ENCODE results near the gene ARTN.

ARTN gene

DNA sequence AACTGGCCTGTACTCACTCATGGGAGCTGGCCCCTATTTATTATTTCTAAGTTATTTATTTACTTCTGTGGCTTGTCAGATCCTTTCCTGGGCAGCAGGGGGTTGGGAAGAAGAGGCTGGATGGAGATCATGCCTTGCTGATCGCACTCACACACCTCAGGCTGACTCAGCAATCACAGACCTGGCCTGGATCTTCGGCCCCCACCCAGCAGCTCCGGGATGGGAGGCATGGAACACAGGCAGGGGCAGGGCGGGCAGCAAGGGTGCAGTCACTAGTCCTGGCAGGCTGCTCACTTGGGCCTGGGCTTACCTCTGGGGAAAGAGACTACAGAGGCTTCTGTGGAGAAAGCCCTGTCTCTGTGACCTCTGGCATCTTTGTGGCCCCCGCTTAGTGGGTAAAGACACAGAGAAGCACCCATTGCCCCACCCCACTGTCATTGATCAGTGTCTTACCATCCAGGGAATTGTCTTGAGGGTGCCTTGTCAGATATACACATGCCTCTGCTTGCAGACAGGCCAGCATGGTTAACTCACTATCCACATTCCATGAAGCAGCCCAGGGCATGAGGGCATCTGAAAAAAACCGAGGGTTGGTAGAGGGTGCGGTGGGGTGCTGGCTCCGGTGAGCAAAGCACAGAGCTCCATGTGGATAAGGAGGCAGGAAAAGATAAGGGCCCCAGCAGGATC, 3.7 kb downstream of the ARTN start:
- Histone ChIP-seq H3K36me3 (ENCODE audit: control insufficient read depth, insufficient read depth, low read length) (no peaks in the 10 kb centered on the region), H3K4me1 (ENCODE audit: control insufficient read depth, insufficient read depth, low read length, poor library complexity, severe bottlenecking) (peaks cover 18% of the 10 kb centered on the region), H3K4me3 (ENCODE audit: extremely low read depth, insufficient read depth, low read length, poor library complexity, severe bottlenecking) (no peak overlapping the region), H3K9me3 (ENCODE audit: control insufficient read depth, low read length) (no peaks in the 10 kb centered on the region), H3K27ac (ENCODE audit: low read depth, low read length, severe bottlenecking) (no peak overlapping the region)
- WGBS, 2 experiments (ENCODE audit: insufficient coverage in 2 of 2) = 89 to 96% methylated on average over 5 of the region's 8 CpGs

DNA sequence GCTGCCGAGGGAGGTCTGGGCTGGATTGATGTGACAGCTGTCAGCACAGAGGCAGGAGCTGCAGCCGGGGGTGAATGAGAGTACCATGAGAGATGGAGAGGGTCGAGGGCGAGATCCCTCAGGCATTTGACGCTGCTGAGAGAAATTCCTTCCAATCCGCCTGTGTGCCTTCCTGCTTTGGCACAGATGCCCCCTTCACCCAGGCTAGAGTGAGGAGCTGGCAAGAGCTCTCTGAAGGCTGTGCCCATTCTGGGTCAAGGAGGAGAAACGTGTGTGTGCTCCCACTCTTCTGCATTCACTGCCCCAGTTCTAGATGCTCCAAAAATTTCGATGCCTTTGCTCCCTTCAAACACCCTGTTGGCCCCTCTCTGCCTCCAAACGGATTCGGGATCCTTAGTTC, 4.8 kb downstream of the ARTN start:
- no peak overlapping the region for H3K27ac ChIP-seq (ENCODE audit: low read depth, low read length, severe bottlenecking)
- H3K36me3 ChIP-seq (ENCODE audit: control insufficient read depth, insufficient read depth, low read length) = no peaks in the 10 kb centered on the region
- WGBS, 2 experiments (ENCODE audit: insufficient coverage in 2 of 2) = 79 to 82% methylated on average over 10 of the region's 10 CpGs
- peaks cover 8% of the 10 kb centered on the region for H3K4me1 ChIP-seq (ENCODE audit: control insufficient read depth, insufficient read depth, low read length, poor library complexity, severe bottlenecking)
- no peaks in the 10 kb centered on the region for H3K9me3 ChIP-seq (ENCODE audit: control insufficient read depth, low read length)
- H3K4me3 ChIP-seq (ENCODE audit: extremely low read depth, insufficient read depth, low read length, poor library complexity, severe bottlenecking) = no peak overlapping the region

DNA sequence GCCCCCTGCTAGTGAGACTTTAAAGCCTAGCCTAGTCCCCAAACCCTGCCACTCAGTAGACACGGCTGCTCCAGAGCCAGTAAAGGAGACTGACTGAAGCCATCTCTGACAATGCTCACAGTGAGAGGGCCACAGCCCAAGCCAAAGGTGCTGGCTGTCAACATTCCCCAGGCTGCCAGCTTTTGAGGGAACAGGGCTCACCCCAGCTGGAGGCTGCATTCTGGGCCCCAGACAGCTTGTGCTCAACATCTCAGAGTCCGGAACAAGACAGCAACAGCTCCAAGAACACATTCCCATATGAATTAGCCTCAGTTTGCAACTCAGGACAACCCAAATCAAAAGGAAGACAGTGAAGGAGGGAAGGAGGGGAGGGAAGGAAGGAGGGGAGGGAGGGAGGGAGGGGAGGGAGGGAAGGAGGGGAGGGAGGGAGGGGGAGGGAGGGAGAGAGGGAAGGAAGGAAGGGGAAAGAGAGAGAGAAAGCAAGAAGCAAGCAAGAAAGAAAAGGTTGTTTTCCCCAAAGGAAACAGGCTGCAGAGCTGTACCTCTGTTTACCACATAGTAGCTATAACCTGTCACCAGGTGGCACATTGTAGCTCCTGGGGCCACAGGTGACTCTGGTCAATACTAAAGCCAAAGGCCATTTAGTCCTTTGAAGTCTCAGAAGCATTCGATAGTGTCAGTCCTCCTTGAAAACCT, 5.4 kb downstream of the ARTN start:
- no peak overlapping the region for H3K4me3 ChIP-seq (ENCODE audit: extremely low read depth, insufficient read depth, low read length, poor library complexity, severe bottlenecking)
- peaks cover 3% of the 10 kb centered on the region for H3K4me1 ChIP-seq (ENCODE audit: control insufficient read depth, insufficient read depth, low read length, poor library complexity, severe bottlenecking)
- WGBS, 2 experiments (ENCODE audit: insufficient coverage in 2 of 2) = 53 to 68% methylated on average over 2 of the region's 3 CpGs
- H3K9me3 ChIP-seq (ENCODE audit: control insufficient read depth, low read length) = no peaks in the 10 kb centered on the region
- H3K27ac ChIP-seq (ENCODE audit: low read depth, low read length, severe bottlenecking) = no peak overlapping the region
- no peaks in the 10 kb centered on the region for H3K36me3 ChIP-seq (ENCODE audit: control insufficient read depth, insufficient read depth, low read length)

DNA sequence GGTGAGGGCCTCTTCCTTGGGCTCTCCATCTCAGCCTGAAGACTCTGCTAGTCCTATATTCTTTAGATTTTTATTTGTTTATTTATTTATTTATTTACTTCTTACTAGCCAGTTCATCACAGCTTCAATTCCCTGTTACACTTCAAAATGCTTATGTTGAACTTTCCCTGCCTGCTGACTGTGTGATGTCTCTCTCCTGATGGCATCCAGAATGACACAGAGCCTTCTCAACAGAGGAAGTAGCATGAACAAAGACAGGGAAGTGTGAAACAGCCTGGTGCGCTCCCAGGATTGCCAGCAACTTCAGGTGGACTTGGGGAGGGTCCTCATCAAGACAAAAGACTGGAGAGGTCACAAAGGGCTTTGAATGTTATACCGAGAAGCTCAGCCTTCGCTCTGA, 8.8 kb downstream of the ARTN start:
- 82 to 90% methylated on average over 3 of the region's 3 CpGs for WGBS, 2 experiments (ENCODE audit: insufficient coverage in 2 of 2)
- H3K4me3 ChIP-seq (ENCODE audit: extremely low read depth, insufficient read depth, low read length, poor library complexity, severe bottlenecking) = no peak overlapping the region
- H3K27ac ChIP-seq (ENCODE audit: low read depth, low read length, severe bottlenecking) = no peak overlapping the region
- no peaks in the 10 kb centered on the region for H3K4me1 ChIP-seq (ENCODE audit: control insufficient read depth, insufficient read depth, low read length, poor library complexity, severe bottlenecking)
- H3K36me3 ChIP-seq (ENCODE audit: control insufficient read depth, insufficient read depth, low read length) = no peaks in the 10 kb centered on the region
- H3K9me3 ChIP-seq (ENCODE audit: control insufficient read depth, low read length) = no peaks in the 10 kb centered on the region

DNA sequence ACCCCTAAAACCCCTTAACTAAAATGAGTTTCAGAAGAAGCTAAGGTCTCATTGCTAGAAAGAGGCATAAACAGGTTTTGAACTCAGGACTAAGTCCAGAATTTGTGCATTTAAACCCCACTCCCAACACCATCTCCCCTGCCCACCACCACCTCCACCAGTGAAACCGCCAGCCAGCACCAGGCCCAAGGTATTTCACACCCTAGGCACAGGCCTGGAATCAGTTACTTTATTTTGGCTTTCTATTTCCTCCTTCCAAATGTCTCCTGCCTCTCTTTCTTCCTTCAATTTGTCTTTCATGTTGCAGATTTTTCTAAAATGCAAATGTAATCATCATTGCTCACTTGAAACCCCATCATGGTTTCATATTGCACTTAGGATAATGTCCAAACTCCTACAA, 11.3 kb downstream of the ARTN start:
- Histone ChIP-seq H3K36me3 (ENCODE audit: control insufficient read depth, insufficient read depth, low read length) (peaks cover 4% of the 10 kb centered on the region), H3K4me1 (ENCODE audit: control insufficient read depth, insufficient read depth, low read length, poor library complexity, severe bottlenecking) (no peaks in the 10 kb centered on the region), H3K9me3 (ENCODE audit: control insufficient read depth, low read length) (no peaks in the 10 kb centered on the region), H3K4me3 (ENCODE audit: extremely low read depth, insufficient read depth, low read length, poor library complexity, severe bottlenecking) (no peak overlapping the region), H3K27ac (ENCODE audit: low read depth, low read length, severe bottlenecking) (no peak overlapping the region)
- 84 to 100% methylated on average over 1 of the region's 1 CpG for WGBS, 2 experiments (ENCODE audit: insufficient coverage in 2 of 2)

DNA sequence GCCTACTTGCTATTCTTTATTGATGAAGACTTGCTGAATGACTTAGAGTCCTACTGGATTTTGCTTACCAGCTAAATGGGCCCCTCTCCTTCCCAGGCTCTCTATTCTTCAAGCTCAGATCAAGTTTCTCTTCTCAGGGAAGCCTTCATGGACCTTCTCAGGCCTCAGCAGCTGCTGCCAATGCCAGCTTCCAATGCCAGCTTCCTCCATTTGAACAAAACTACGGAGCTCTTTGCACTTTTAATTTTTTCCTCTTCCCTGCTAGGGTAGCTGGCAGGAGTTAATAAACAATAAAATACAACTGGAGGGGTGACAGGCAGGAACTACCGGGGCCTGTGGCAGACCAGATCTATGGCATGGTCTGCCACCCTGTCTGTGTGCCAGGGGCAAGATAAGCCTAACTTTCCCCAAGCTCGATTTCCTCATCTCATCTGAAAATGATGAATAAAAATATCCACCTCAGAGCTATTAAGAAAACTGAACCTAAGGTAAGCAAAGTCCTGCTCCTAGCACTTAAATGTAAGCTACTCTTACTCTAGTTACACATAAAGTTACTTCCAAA, 12.2 kb downstream of the ARTN start:
- Histone ChIP-seq H3K27ac (ENCODE audit: low read depth, low read length, severe bottlenecking) (peak overlapping the region; percentile 99), H3K36me3 (ENCODE audit: control insufficient read depth, insufficient read depth, low read length) (peaks cover 11% of the 10 kb centered on the region), H3K9me3 (ENCODE audit: control insufficient read depth, low read length) (no peaks in the 10 kb centered on the region), H3K4me1 (ENCODE audit: control insufficient read depth, insufficient read depth, low read length, poor library complexity, severe bottlenecking) (no peaks in the 10 kb centered on the region), H3K4me3 (ENCODE audit: extremely low read depth, insufficient read depth, low read length, poor library complexity, severe bottlenecking) (peak overlapping the region; percentile 74)
- WGBS, 2 experiments (ENCODE audit: insufficient coverage in 2 of 2) = 67 to 69% methylated on average over 2 of the region's 3 CpGs

DNA sequence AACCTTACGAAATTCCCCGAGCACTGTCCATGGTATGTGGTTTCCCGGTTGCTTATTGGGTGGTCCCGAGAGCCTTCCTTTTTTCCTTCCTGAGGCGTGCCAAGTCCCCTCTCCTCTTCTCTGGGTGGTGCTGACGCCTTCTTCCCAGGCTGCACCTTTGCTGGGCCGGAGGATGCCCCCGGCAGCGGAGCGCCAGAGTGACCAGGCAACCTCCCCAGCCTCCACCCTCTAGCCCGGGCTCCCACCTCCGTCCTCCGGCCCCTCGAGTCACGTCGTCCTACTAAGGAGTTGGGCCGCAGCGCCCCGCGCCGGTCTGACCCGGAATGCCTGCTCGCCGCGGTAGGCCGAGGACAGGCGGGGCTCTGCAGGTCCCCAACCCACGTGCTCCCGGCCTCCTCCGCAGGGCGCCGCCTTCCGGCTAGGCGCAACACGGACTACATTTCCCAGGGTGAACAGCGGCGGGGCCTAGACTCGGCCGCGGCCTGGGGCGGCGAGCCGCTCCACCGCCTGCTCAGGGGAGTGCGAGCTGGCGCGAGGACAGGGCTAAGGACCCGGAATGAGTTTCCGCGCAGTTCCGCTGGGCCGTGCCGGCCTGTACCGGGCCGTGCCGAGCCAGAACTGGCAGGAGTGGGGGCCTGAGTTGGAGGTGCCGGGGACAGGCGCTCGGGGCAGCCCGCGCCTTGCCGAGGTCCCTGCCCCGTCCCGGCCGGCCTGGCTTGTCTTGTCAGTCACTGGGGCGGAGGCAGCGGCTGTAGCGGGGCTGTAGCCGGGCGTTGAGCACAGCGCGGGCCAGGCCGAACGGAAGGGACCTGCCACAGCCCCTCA, 12.8 kb downstream of the ARTN start, which contains the start of gene IPO13:
TSS of gene IPO13 (plus strand) at position 715 of the 825 bp plus-strand sequence. CDS start 651 bp downstream, outside the sequence.
- WGBS, 2 experiments (ENCODE audit: insufficient coverage in 2 of 2) = 0 to 1% methylated on average over 56 to 60 of the region's 74 CpGs
- Histone ChIP-seq H3K36me3 (ENCODE audit: control insufficient read depth, insufficient read depth, low read length) (peaks cover 11% of the 10 kb centered on the region), H3K4me3 (ENCODE audit: extremely low read depth, insufficient read depth, low read length, poor library complexity, severe bottlenecking) (peak within 1 kb of the TSS; percentile 74), H3K27ac (ENCODE audit: low read depth, low read length, severe bottlenecking) (peak within 1 kb of the TSS; percentile 99), H3K4me1 (ENCODE audit: control insufficient read depth, insufficient read depth, low read length, poor library complexity, severe bottlenecking) (no peaks in the 10 kb centered on the region), H3K9me3 (ENCODE audit: control insufficient read depth, low read length) (no peaks in the 10 kb centered on the region)

DNA sequence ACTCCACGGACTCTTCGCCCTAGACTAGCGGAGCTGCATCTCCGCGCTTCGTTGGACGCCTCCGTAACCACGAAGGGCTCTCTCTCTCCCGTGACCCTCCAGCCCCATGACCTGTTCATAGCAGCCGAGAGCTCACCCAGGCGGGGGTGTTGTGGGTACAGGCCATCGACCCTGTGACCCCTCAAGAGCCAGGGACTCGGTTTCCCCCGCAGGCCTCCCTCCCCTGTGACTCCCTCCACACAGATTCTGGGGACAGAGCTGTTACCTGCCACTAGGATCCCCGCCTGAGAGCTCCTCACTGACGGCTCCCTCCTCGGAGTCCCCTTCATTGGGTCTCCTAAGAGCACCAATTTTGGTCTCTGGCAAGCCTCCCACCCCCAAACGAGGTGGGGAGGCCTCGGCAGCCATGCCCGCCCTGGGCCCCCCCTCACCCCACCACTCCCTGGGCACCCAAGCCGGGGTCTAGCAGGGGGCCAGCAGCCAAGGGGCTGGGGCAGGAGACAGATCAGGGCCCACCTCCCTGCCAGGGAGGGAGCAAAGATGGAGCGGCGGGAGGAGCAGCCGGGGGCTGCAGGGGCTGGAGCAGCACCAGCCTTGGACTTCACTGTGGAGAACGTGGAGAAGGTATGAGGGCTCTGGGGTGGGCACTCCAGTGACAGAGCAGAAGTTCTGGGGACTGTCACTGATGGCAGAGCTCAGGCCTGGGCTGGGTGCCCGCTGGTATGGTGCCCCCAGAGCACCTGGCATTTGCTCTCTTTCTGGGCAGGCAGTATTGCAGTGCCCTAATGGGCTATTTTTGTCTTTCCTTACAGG, 13.7 kb downstream of the ARTN start:
- H3K4me1 ChIP-seq (ENCODE audit: control insufficient read depth, insufficient read depth, low read length, poor library complexity, severe bottlenecking) = no peaks in the 10 kb centered on the region
- H3K27ac ChIP-seq (ENCODE audit: low read depth, low read length, severe bottlenecking) = peak overlapping the region; percentile 99
- WGBS, 2 experiments (ENCODE audit: insufficient coverage in 2 of 2) = 13 to 17% methylated on average over 15 to 26 of the region's 27 CpGs
- H3K36me3 ChIP-seq (ENCODE audit: control insufficient read depth, insufficient read depth, low read length) = peaks cover 11% of the 10 kb centered on the region
- H3K4me3 ChIP-seq (ENCODE audit: extremely low read depth, insufficient read depth, low read length, poor library complexity, severe bottlenecking) = peak overlapping the region; percentile 74
- no peaks in the 10 kb centered on the region for H3K9me3 ChIP-seq (ENCODE audit: control insufficient read depth, low read length)

DNA sequence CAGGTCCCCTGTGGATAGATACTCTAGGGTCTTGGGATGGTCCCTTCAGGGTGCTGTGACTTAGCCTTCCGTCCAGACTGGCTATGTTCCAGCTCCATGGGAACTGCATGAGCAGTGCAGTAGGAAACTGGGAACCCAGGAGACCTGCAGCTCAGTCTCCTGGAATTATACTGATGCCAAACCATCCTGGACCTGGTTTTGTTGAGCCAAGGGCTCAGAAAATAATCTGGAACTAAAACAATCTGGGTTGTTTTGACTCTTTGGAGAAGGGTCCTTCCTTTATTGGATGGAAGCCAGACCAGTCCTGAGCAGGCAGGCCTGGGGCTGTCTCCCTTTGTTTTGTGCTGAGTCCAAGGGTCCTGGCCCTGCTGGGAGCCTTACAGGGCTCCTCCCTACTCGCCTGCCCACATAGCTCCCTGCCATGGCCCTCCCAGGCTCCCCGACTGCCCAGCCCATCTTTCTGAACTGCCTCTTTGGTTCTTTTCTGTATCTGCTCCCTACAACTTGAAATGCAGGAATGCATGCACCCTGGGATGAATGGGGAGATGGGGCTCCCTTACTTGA, 14.4 kb downstream of the ARTN start:
- WGBS, 2 experiments (ENCODE audit: insufficient coverage in 2 of 2) = 75 to 76% methylated on average over 1 to 2 of the region's 3 CpGs
- Histone ChIP-seq H3K27ac (ENCODE audit: low read depth, low read length, severe bottlenecking) (no peak overlapping the region), H3K36me3 (ENCODE audit: control insufficient read depth, insufficient read depth, low read length) (peaks cover 11% of the 10 kb centered on the region), H3K9me3 (ENCODE audit: control insufficient read depth, low read length) (no peaks in the 10 kb centered on the region), H3K4me3 (ENCODE audit: extremely low read depth, insufficient read depth, low read length, poor library complexity, severe bottlenecking) (peak overlapping the region; percentile 74), H3K4me1 (ENCODE audit: control insufficient read depth, insufficient read depth, low read length, poor library complexity, severe bottlenecking) (no peaks in the 10 kb centered on the region)

Measured in mesodermal cell (in vitro differentiated cells).